ENCODE data around the gene EFCAB13. TPM values are rescaled to one million over a fixed set of nuclear protein-coding genes. Genes with fewer than 3 reads are reported as not detected.
"Not testable (repeated sequence)": the region's sequence is repeated elsewhere in the genome, so short reads cannot be mapped to it uniquely, and the experiment has no call there.

Gene EFCAB13
- total RNA-seq, 1 experiment from 2014 or later: 5.1 TPM

DNA sequence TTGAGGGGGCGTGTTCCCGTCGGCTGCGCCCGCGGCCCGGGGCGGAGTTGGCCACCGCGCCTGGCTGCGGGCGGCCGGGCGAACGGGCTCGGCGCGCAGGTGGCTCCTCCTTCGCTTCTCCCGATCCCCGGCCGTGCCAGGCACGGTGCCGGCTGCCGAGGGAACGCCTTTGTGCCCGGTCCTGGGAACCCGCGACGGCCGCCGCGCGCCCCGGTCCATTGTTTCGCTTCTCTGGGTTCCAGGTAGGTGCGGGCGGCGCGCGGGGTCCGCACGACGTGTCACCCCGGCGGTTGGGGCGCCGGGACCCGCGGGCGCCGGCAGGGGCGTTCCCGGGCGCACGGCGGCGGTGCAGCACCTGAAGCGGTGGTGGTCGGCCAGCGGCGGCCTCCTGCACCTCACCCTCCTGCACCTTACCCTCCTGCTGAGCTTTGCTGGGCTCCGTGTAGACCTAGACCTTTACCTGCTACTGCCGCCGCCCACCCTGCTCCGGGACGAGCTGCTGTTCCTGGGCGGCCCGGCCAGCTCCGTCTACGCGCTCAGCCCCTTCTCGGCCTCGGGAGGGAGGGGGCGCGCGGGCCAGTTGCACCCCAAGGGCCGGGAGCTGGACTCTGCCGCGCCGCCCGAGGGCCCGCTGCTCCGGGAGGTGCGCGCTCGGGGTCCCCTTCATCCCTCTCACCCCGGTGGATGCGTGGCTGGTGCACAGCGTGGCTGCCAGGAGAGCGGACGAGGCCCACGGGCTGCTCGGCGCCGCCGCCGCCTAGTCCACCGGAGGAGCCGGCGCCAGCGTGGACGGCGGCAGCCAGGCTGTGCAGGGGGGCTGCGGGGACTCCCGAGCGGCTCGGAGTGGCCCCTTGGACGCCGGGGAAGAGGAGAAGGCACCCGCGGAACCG is 99.9 kb downstream of the EFCAB13 start:
- peak; percentile 40 to 43 for DNase-seq
- no peaks in the 10 kb centered on the region for H3K27me3 ChIP-seq (replicated peaks; ENCODE audit: control insufficient read depth, insufficient read depth, low read length)
- CTCF ChIA-PET: no interaction called here
- Mint-ChIP-seq H3K27me3 (ENCODE audit: insufficient read depth, unreplicated experiment) (no peaks in the 10 kb centered on the region), H3K36me3 (ENCODE audit: insufficient read depth, unreplicated experiment) (peaks cover 8% of the 10 kb centered on the region), H3K27ac (ENCODE audit: unreplicated experiment) (no peak overlapping the region), H3K4me3 (ENCODE audit: unreplicated experiment) (peak overlapping the region; percentile 69), H3K9me3 (ENCODE audit: unreplicated experiment) (no peaks in the 10 kb centered on the region), H3K4me1 (ENCODE audit: low read depth, unreplicated experiment) (no peaks in the 10 kb centered on the region)
- H3K9me3 ChIP-seq: no peaks in the 10 kb centered on the region
- no peaks in the 10 kb centered on the region for H3K36me3 ChIP-seq (ENCODE audit: control insufficient read depth, insufficient read depth, low read length)
- POLR2A ChIA-PET: no interaction called here
- TF ChIP-seq, protein P1, sequence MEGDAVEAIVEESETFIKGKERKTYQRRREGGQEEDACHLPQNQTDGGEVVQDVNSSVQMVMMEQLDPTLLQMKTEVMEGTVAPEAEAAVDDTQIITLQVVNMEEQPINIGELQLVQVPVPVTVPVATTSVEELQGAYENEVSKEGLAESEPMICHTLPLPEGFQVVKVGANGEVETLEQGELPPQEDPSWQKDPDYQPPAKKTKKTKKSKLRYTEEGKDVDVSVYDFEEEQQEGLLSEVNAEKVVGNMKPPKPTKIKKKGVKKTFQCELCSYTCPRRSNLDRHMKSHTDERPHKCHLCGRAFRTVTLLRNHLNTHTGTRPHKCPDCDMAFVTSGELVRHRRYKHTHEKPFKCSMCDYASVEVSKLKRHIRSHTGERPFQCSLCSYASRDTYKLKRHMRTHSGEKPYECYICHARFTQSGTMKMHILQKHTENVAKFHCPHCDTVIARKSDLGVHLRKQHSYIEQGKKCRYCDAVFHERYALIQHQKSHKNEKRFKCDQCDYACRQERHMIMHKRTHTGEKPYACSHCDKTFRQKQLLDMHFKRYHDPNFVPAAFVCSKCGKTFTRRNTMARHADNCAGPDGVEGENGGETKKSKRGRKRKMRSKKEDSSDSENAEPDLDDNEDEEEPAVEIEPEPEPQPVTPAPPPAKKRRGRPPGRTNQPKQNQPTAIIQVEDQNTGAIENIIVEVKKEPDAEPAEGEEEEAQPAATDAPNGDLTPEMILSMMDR (IDR thresholded peaks at IDR 0.05; ENCODE audit: insufficient read depth in 1 of 2, low read depth in 1 of 2, low read length in 1 of 2, severe bottlenecking in 1 of 2, unreplicated experiment in 1 of 2): no peak
- peak overlapping the region; percentile 55 for H3K4me3 ChIP-seq (ENCODE audit: low read depth, low read length)
- intact Hi-C loops (cut with micrococcal nuclease; ENCODE audit: unreplicated experiment): no loop called here
- H3K4me1 ChIP-seq: peaks cover 11% of the 10 kb centered on the region
- no TSS peak for BruUV-seq (replicated peaks)

DNA sequence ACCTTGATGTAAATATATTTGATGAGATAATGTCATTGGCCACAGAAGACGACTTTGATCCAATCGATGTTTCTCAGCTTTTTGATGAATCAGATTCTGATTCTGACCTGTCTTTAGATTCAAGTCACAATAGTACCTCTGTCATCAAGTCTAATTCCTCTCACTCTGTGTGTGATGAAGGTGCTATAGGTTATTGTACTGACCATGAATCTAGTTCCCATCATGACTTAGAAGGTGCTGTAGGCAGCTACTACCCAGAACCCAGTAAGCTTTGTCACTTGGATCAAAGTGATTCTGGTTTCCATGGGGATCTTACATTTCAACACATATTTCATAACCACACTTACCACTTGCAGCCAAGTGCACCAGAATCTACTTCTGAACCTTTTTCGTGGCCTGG is 101.5 kb downstream of the EFCAB13 start:
- DNase-seq; H3K4me3 Mint-ChIP-seq (ENCODE audit: unreplicated experiment); POLR2A ChIA-PET; H3K4me3 ChIP-seq (ENCODE audit: low read depth, low read length); H3K36me3 Mint-ChIP-seq (ENCODE audit: insufficient read depth, unreplicated experiment); BruUV-seq (replicated peaks); H3K27me3 Mint-ChIP-seq (ENCODE audit: insufficient read depth, unreplicated experiment); H3K36me3 ChIP-seq (ENCODE audit: control insufficient read depth, insufficient read depth, low read length); intact Hi-C loops (cut with micrococcal nuclease; ENCODE audit: unreplicated experiment); H3K9me3 ChIP-seq; CTCF ChIA-PET; H3K4me1 Mint-ChIP-seq (ENCODE audit: low read depth, unreplicated experiment); H3K9me3 Mint-ChIP-seq (ENCODE audit: unreplicated experiment); H3K27ac Mint-ChIP-seq (ENCODE audit: unreplicated experiment); H3K27me3 ChIP-seq (replicated peaks; ENCODE audit: control insufficient read depth, insufficient read depth, low read length): not testable (repeated sequence)
- H3K4me1 ChIP-seq: peaks cover 12% of the 10 kb centered on the region

DNA sequence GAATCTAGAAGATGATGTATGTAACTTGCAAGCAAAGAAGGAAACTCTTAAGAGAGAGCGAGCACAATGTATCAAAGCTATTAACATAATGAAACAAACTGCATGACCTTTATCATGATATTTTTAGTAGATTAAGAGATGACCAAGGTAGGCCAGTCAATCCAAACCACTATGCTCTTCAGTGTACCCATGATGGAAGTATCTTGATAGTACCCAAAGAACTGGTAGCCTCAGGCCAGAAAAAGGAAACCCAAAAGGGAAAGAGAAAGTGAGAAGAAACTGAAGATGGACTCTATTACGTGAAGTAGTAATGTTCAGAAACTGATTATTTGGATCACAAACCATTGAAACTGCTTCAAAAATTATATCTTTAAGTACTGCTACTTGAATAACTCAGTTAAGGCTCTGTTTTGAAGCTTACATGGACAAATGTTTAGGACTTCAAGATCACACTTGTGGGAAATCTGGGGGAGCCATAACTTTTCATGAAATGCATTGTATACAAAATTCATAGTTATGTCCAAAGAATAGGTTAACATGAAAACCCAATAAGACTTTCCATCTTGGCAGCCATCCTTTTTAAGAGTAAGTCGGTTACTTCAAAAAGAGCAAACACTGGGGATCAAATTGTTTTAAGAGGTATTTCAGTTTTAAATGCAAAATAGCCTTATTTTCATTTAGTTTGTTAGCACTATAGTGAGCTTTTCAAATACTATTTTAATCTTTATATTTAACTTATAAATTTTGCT is 102.3 kb downstream of the EFCAB13 start:
- H3K9me3 Mint-ChIP-seq (ENCODE audit: unreplicated experiment); H3K4me1 Mint-ChIP-seq (ENCODE audit: low read depth, unreplicated experiment): not testable (repeated sequence)

DNA sequence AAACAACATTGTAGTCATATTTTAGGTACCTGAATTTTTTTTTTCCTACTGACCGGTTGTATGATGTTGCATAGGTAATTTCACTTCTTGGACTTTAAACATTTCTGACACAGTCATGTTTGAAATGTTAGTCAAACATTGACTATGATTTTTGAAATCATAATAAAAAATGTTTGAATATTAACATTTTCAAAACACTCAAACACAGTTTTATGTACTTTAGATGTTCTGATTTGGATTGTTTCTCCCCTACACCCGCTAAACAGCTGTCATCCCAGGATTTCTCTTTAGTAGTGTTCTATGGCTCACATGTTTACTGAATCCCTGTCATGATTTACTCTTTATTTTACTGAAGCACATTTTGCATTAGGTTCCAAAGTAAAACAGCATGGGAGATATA is 104.2 kb downstream of the EFCAB13 start:
- Mint-ChIP-seq H3K9me3 (ENCODE audit: unreplicated experiment) (no peaks in the 10 kb centered on the region), H3K27me3 (ENCODE audit: insufficient read depth, unreplicated experiment) (no peaks in the 10 kb centered on the region), H3K36me3 (ENCODE audit: insufficient read depth, unreplicated experiment) (peaks cover 8% of the 10 kb centered on the region), H3K4me3 (ENCODE audit: unreplicated experiment) (no peak overlapping the region), H3K4me1 (ENCODE audit: low read depth, unreplicated experiment) (no peaks in the 10 kb centered on the region), H3K27ac (ENCODE audit: unreplicated experiment) (no peak overlapping the region)
- Histone ChIP-seq H3K4me1 (peaks cover 8% of the 10 kb centered on the region), H3K27me3 (replicated peaks; ENCODE audit: control insufficient read depth, insufficient read depth, low read length) (no peaks in the 10 kb centered on the region), H3K9me3 (no peaks in the 10 kb centered on the region), H3K4me3 (ENCODE audit: low read depth, low read length) (no peak overlapping the region), H3K36me3 (ENCODE audit: control insufficient read depth, insufficient read depth, low read length) (no peaks in the 10 kb centered on the region)
- ChIA-PET CTCF (no interaction called here), POLR2A (interaction anchor here (0.8 kb wide), 1 partner anchor 28 kb away, joined by 4 read pairs; no protein-coding TSS in a partner anchor)
- no peak for DNase-seq
- intact Hi-C loops (cut with micrococcal nuclease; ENCODE audit: unreplicated experiment): no loop called here
- no TSS peak for BruUV-seq (replicated peaks)
- TF ChIP-seq, protein P1 (IDR thresholded peaks at IDR 0.05; ENCODE audit: insufficient read depth in 1 of 2, low read depth in 1 of 2, low read length in 1 of 2, severe bottlenecking in 1 of 2, unreplicated experiment in 1 of 2): no peak

More for the DNA sequence above, 102.3 kb downstream of the EFCAB13 start:
- DNase-seq; H3K9me3 ChIP-seq; H3K27ac Mint-ChIP-seq (ENCODE audit: unreplicated experiment); POLR2A ChIA-PET; H3K4me3 Mint-ChIP-seq (ENCODE audit: unreplicated experiment); CTCF ChIA-PET; H3K27me3 Mint-ChIP-seq (ENCODE audit: insufficient read depth, unreplicated experiment); intact Hi-C loops (cut with micrococcal nuclease; ENCODE audit: unreplicated experiment); H3K4me3 ChIP-seq (ENCODE audit: low read depth, low read length); H3K36me3 ChIP-seq (ENCODE audit: control insufficient read depth, insufficient read depth, low read length); H3K36me3 Mint-ChIP-seq (ENCODE audit: insufficient read depth, unreplicated experiment); H3K27me3 ChIP-seq (replicated peaks; ENCODE audit: control insufficient read depth, insufficient read depth, low read length); BruUV-seq (replicated peaks): not testable (repeated sequence)
- peaks cover 12% of the 10 kb centered on the region for H3K4me1 ChIP-seq

DNA sequence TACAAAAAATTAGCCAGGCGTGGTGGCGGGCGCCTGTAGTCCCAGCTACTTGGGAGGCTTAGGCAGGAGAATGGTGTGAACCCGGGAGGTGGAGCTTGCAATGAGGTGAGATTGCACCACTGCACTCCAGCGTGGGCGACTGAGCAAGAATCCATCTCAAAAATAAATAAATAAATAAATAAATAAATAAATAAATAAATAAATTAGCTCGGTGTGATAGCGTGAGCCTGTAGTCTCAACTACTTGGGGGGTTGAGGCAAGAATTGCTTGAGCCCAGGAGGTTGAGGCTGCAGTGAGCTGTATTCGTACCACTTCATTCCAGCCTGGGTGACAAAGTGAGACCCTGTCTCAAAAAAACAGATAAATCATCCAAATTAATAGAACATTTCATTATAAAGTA is 108.5 kb downstream of the EFCAB13 start:
- H3K4me1 Mint-ChIP-seq (ENCODE audit: low read depth, unreplicated experiment); H3K36me3 ChIP-seq (ENCODE audit: control insufficient read depth, insufficient read depth, low read length); H3K27ac Mint-ChIP-seq (ENCODE audit: unreplicated experiment); DNase-seq; H3K4me3 ChIP-seq (ENCODE audit: low read depth, low read length); intact Hi-C loops (cut with micrococcal nuclease; ENCODE audit: unreplicated experiment); H3K27me3 Mint-ChIP-seq (ENCODE audit: insufficient read depth, unreplicated experiment); H3K4me1 ChIP-seq; H3K36me3 Mint-ChIP-seq (ENCODE audit: insufficient read depth, unreplicated experiment); CTCF ChIA-PET; POLR2A ChIA-PET; H3K27me3 ChIP-seq (replicated peaks; ENCODE audit: control insufficient read depth, insufficient read depth, low read length); BruUV-seq (replicated peaks); H3K9me3 ChIP-seq; H3K4me3 Mint-ChIP-seq (ENCODE audit: unreplicated experiment): not testable (repeated sequence)
- H3K9me3 Mint-ChIP-seq (ENCODE audit: unreplicated experiment): peaks cover 22% of the 10 kb centered on the region

All from Caco-2 (cell line).